Nephron progenitor cell (in vitro differentiated cells): ENCODE data around the gene ENPP3.
"Not testable (repeated sequence)": the region's sequence is repeated elsewhere in the genome, so short reads cannot be mapped to it uniquely, and the experiment has no call there.

Source experiments
- DNase-seq: peaks from one replicate; pipeline ENCODE4 v3.0.0; 2021
- H3K27ac Mint-ChIP-seq: 2 replicates; pipeline ENCODE4 v1.8.0; 2021; ENCODE audit warnings: mild to moderate bottlenecking, moderate library complexity, mixed read lengths
- H3K27me3 Mint-ChIP-seq: 2 replicates; pipeline ENCODE4 v1.8.0; 2021; ENCODE audit warnings: mild to moderate bottlenecking, low read depth, mixed read lengths; ENCODE audit not compliant: poor library complexity
- H3K36me3 Mint-ChIP-seq: 2 replicates; pipeline ENCODE4 v1.8.0; 2021; ENCODE audit warnings: low read depth, mixed read lengths
- H3K4me1 Mint-ChIP-seq: 2 replicates; pipeline ENCODE4 v1.8.0; 2021; ENCODE audit warnings: mixed read lengths
- H3K4me3 Mint-ChIP-seq: 2 replicates; pipeline ENCODE4 v1.8.0; 2021; ENCODE audit warnings: mild to moderate bottlenecking, moderate library complexity, mixed read lengths
- H3K9me3 Mint-ChIP-seq: 2 replicates; pipeline ENCODE4 v1.8.0; 2021; ENCODE audit warnings: mild to moderate bottlenecking, moderate library complexity, mixed read lengths
- TF ChIP-seq, protein P1 (sequence below): fragments of 200-600 bp; sonication (generic); IDR thresholded peaks from 2 replicates; pipeline ENCODE4 v1.5.0; 2021; ENCODE audit warnings: antibody characterized with exemption

The ENPP3 gene

DNA sequence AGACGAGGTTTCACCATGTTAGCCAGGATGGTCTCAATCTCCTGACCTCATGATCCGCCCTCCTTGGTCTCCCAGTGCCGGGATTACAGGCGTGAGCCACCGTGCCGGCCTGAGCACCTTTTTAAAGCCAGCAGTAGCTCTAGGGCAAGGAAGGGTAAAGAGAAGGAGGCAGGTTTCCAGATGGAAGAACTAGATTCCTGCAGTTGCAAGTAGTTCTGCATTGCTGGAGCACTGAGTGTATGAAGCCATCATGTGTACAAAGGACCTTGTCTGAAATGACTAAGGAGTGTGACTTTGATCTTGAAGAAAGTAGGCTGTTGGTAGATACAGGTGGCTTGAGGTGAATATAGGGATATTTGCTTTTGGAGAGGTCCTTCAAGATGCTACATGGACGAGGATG, 59.9 kb downstream of the ENPP3 start:
- H3K4me1 Mint-ChIP-seq = no peaks in the 10 kb centered on the region
- no peaks in the 10 kb centered on the region for H3K27me3 Mint-ChIP-seq
- DNase-seq = no peak
- TF ChIP-seq, protein P1, sequence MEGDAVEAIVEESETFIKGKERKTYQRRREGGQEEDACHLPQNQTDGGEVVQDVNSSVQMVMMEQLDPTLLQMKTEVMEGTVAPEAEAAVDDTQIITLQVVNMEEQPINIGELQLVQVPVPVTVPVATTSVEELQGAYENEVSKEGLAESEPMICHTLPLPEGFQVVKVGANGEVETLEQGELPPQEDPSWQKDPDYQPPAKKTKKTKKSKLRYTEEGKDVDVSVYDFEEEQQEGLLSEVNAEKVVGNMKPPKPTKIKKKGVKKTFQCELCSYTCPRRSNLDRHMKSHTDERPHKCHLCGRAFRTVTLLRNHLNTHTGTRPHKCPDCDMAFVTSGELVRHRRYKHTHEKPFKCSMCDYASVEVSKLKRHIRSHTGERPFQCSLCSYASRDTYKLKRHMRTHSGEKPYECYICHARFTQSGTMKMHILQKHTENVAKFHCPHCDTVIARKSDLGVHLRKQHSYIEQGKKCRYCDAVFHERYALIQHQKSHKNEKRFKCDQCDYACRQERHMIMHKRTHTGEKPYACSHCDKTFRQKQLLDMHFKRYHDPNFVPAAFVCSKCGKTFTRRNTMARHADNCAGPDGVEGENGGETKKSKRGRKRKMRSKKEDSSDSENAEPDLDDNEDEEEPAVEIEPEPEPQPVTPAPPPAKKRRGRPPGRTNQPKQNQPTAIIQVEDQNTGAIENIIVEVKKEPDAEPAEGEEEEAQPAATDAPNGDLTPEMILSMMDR = no peak
- H3K27ac Mint-ChIP-seq = no peak overlapping the region
- H3K9me3 Mint-ChIP-seq = no peaks in the 10 kb centered on the region
- no peak overlapping the region for H3K4me3 Mint-ChIP-seq
- no peaks in the 10 kb centered on the region for H3K36me3 Mint-ChIP-seq

DNA sequence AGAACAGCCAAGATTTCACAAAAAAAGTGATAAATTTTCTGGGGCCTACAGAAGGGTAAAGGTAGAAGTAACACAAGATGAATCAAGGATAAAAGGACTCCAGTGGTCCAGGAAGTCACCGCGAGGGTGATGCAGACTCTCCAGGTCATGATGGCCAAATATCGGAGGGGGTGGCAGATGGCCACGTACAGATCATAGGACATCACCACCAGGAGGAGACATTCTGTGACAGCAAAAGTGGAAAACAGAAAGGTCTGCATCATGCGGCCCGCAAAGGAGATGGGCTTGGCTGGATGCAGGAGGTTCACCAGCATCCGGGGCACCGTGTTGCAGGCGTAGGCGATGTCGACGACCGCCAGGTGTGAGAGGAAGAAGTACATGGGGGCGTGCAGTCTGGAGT, 63.7 kb downstream of the ENPP3 start:
- H3K36me3 Mint-ChIP-seq, H3K4me1 Mint-ChIP-seq, H3K9me3 Mint-ChIP-seq: not testable (repeated sequence)

DNA sequence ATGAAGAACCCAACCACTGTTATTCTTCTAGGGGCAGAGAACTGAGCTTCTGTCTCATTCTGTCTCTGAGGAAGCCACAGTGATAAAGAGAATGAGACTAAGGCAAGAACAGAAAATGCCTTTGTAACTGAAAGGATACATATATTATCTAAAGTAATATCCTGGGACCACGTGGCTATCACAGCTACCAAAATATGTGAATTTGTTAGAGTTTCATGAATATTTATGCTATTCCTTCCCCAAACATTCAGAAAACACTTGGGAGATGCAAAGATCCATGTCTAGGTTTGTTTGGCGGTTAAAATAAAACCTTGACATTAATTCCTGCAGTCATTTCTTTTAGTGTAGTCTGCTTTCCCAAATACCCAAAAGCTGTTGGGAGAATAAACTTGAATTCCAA, 66.8 kb downstream of the ENPP3 start:
- H3K4me3 Mint-ChIP-seq, H3K27me3 Mint-ChIP-seq, H3K27ac Mint-ChIP-seq, H3K9me3 Mint-ChIP-seq, DNase-seq, H3K4me1 Mint-ChIP-seq, H3K36me3 Mint-ChIP-seq: not testable (repeated sequence)

More for the DNA sequence above, 63.7 kb downstream of the ENPP3 start:
- DNase-seq, H3K4me3 Mint-ChIP-seq, H3K27me3 Mint-ChIP-seq, H3K27ac Mint-ChIP-seq: not testable (repeated sequence)

DNA sequence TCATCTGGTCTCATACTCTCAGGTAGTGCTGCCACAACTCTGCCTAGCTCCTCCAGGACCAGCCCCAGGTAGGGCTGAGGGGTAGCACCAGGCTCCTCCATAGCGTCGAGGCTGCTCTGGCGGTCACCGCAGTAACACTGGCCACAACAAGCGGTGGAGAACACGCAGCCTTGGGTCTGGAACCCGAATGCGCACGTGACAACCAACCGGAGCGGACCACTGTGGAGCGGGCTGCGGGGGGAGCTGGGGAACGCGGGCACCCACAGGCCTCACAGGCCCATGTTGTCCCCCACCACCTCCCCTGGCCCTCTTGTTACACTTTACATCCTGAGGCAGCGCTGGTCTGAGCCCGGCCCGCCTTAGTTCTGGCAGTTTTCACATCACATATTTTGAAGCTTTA, 73.8 kb downstream of the ENPP3 start, which contains the start of gene CTAGE9:
Gene CTAGE9, minus strand, starts transcription at position 101 of the 400 bp plus-strand sequence. Its CDS starts 0 bp downstream, at position 101.
- H3K27me3 Mint-ChIP-seq, DNase-seq, H3K4me1 Mint-ChIP-seq, H3K36me3 Mint-ChIP-seq, H3K27ac Mint-ChIP-seq, H3K4me3 Mint-ChIP-seq, H3K9me3 Mint-ChIP-seq: not testable (repeated sequence)

DNA sequence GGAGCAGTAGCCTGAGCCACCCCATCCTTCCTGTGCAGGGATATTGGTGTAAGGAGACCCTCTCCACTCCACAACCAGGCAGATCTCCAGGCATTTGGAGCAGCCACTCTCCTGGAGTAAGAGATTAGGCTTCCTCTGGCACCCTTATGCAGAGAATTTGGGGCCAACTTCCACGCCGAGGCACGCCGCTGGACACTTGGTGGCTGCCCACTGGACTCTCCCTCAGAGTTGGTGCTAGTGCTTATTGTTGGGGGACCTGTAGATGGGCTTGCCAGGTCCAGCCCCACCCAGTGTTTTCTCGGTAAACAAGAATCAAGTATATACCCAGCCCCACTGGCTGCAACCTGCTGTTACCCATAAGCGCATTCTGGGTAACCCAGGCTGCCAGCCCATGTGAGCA, 78.5 kb downstream of the ENPP3 start:
- not testable (repeated sequence) for H3K9me3 Mint-ChIP-seq, DNase-seq, H3K4me3 Mint-ChIP-seq, H3K4me1 Mint-ChIP-seq, H3K27ac Mint-ChIP-seq, H3K36me3 Mint-ChIP-seq, H3K27me3 Mint-ChIP-seq

DNA sequence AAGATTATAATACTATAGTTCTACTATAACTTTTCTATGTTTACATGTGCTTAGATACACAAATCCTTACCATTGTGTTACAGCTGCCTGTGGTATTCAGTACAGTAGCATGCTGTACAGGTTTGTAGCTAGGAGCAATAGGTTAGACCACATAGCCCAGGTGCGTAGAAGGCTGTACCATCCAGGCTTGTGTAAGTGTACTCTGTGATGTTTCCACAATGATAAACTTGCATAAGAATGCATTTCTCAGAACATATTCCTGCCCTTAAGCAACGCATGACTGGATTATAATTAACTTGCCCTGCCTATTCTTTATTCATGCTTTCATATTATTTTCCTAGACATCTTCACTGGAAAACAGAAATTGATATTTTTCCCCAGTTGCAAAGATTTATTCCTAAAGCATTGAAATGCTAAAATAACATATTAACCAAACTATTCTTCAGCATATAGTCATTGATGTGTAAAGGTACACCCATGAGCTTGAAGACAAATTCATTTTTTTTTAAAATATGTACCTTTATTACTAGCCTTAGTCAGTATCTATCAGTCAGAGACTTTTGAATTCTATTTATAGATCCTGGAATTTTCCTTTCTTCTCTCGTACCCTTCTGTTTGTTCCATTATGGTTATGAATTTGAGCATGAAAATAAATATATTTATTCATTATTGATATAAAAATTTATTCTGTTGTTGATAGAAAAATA, 80.9 kb downstream of the ENPP3 start:
- Mint-ChIP-seq H3K9me3 (no peaks in the 10 kb centered on the region), H3K27me3 (no peaks in the 10 kb centered on the region), H3K27ac (no peak overlapping the region), H3K4me3 (no peak overlapping the region), H3K36me3 (no peaks in the 10 kb centered on the region), H3K4me1 (peaks cover 19% of the 10 kb centered on the region)
- TF ChIP-seq, protein P1 = no peak
- no peak for DNase-seq

DNA sequence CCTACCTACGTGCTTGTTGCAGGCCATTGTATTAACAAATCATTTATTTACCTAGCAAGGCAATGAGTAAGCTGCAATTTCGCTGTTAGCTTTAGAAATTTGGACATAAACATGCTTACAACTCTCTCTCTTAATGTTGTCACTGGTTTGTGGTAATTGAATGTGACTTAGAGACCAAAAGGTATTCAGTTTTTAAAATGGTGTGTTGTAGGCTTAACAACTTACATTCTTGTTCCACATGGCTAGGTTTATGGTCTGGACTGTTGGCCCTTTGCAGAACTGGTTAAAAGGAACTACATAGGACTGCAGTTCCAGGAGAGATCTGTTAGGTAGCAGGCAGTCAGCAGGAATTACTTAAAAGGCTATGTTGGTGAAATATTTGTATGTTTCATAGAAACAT, 84.1 kb downstream of the ENPP3 start:
- TF ChIP-seq, protein P1 = no peak
- H3K4me1 Mint-ChIP-seq = peaks cover 19% of the 10 kb centered on the region
- H3K4me3 Mint-ChIP-seq = no peak overlapping the region
- H3K27ac Mint-ChIP-seq = no peak overlapping the region
- no peaks in the 10 kb centered on the region for H3K27me3 Mint-ChIP-seq
- H3K36me3 Mint-ChIP-seq = no peaks in the 10 kb centered on the region
- peaks cover 3% of the 10 kb centered on the region for H3K9me3 Mint-ChIP-seq
- no peak for DNase-seq

DNA sequence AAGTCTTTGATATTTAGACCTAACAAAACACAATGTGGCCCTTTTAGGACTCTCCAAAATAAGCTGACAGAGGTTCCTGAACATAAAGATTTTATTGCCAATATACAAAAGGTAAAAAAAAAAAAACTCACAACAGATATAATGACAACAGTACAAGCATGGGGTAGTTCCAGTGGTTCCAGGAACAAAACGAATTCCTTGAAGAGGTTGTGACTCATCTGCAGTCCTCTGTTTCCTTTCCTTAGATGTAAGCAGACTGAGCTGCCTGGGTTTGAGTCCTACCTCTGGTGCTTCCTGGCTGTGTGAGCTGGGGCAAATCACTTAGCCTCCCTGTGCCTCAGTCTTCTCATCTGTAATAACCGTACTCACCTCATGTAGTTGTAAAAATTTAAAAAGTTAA, 87.0 kb downstream of the ENPP3 start:
- Mint-ChIP-seq H3K9me3 (peaks cover 10% of the 10 kb centered on the region), H3K36me3 (peaks cover 4% of the 10 kb centered on the region), H3K27me3 (no peaks in the 10 kb centered on the region), H3K4me1 (peaks cover 19% of the 10 kb centered on the region), H3K4me3 (no peak overlapping the region), H3K27ac (no peak overlapping the region)
- TF ChIP-seq, protein P1 = no peak
- DNase-seq = no peak
